SK-N-SH (cell line): ENCODE measurements around the gene GRAMD1B. TPM values are rescaled to one million over a fixed set of nuclear protein-coding genes. Genes with fewer than 3 reads are reported as not detected.

Experiments
- CTCF ChIA-PET: fragments of 300-600, 350-600 bp; formaldehyde crosslinking; extraction: SDS; loops from one replicate; lab custom pipeline; 2021; lab: Yijun Ruan, JAX
- POLR2A ChIA-PET: fragments of 350-600 bp; sonication (Branson Sonifier 250); formaldehyde crosslinking; extraction: SDS; loops from one replicate; lab custom pipeline; 2020; ENCODE audit warnings: antibody characterized with exemption, inconsistent platforms; lab: Yijun Ruan, JAX
- DNase-seq: peaks from one replicate; pipeline ENCODE4 v3.0.0; 2012
- H2AFZ ChIP-seq: fragments of 200-600 bp; sonication (generic); 2 replicates; pipeline ENCODE4 v1.8.1; 2016; ENCODE audit warnings: antibody characterized with exemption, mild to moderate bottlenecking, low read depth
- H3F3A ChIP-seq: fragments of 200-600 bp; sonication (generic); replicated peaks from 2 replicates; pipeline ENCODE3; 2016; ENCODE audit warnings: antibody characterized with exemption, mild to moderate bottlenecking; ENCODE audit not compliant: insufficient read depth
- H3K27ac ChIP-seq, 2 experiments: fragments of 200-500 bp in 1 of 2; fragments of 200-600 bp in 1 of 2; sonication (Bioruptor generic) in 1 of 2; sonication (generic), shearing (Covaris generic) in 1 of 2; 2 replicates each; pipeline versions ENCODE4 v1.5.1 to v1.6.1; 2014 to 2016; ENCODE audit warnings: low read depth in 2 of 2, inconsistent platforms in 1 of 2, low read length in 1 of 2, mild to moderate bottlenecking in 1 of 2, mixed read lengths in 1 of 2
- H3K27me3 ChIP-seq: fragments of 200-600 bp; sonication (generic), shearing (Covaris generic); 2 replicates; pipeline ENCODE4 v1.6.1; 2016; ENCODE audit warnings: mixed run types; ENCODE audit not compliant: insufficient read depth
- H3K36me3 ChIP-seq, 2 experiments: fragments of 200-500 bp in 1 of 2; fragments of 200-600 bp in 1 of 2; sonication (Bioruptor generic) in 1 of 2; sonication (generic) in 1 of 2; replicated peaks in 1 of 2; 2 replicates each; pipeline versions ENCODE3 to v1.5.1; 2014 to 2016; ENCODE audit warnings: low read length in 1 of 2, mild to moderate bottlenecking in 1 of 2; ENCODE audit not compliant: insufficient read depth in 2 of 2, control insufficient read depth in 1 of 2
- H3K4me1 ChIP-seq, 2 experiments: fragments of 200-500 bp in 1 of 2; fragments of 200-600 bp in 1 of 2; sonication (Bioruptor generic) in 1 of 2; sonication (generic), shearing (Covaris generic) in 1 of 2; 2 replicates each; pipeline versions ENCODE4 v1.5.1 to v1.6.1; 2014 to 2016; ENCODE audit warnings: low read depth in 1 of 2, low read length in 1 of 2, mixed run types in 1 of 2; ENCODE audit not compliant: insufficient read depth in 2 of 2, control insufficient read depth in 1 of 2
- H3K4me2 ChIP-seq: fragments of 200-600 bp; sonication (generic), shearing (Covaris generic); 2 replicates; pipeline ENCODE4 v1.6.1; 2017; ENCODE audit warnings: mixed run types
- H3K4me3 ChIP-seq, 2 experiments: fragments of 200-500 bp in 1 of 2; fragments of 200-600 bp in 1 of 2; sonication (Bioruptor generic) in 1 of 2; sonication (generic), shearing (Covaris generic) in 1 of 2; 2 replicates each; pipeline versions ENCODE4 v1.5.1 to v1.8.1; 2014 to 2016; ENCODE audit warnings: low read depth in 2 of 2, inconsistent platforms in 1 of 2, low read length in 1 of 2, mild to moderate bottlenecking in 1 of 2, mixed read lengths in 1 of 2, moderate library complexity in 1 of 2
- H3K79me2 ChIP-seq: fragments of 200-600 bp; sonication (generic); 2 replicates; pipeline ENCODE4 v1.8.1; 2017; ENCODE audit warnings: mild to moderate bottlenecking; ENCODE audit not compliant: insufficient read depth
- H3K9ac ChIP-seq: fragments of 200-600 bp; sonication (generic); 2 replicates; pipeline ENCODE4 v1.6.1; 2017; ENCODE audit warnings: mixed run types
- H3K9me2 ChIP-seq: fragments of 200-600 bp; sonication (generic); 2 replicates; pipeline ENCODE4 v1.6.1; 2017; ENCODE audit warnings: mixed run types
- H3K9me3 ChIP-seq: fragments of 200-600 bp; sonication (generic); 2 replicates; pipeline ENCODE4 v1.6.1; 2017; ENCODE audit warnings: mixed run types, mild to moderate bottlenecking, moderate library complexity
- H4K20me1 ChIP-seq: fragments of 200-600 bp; sonication (generic); 2 replicates; pipeline ENCODE4 v1.6.1; 2017; ENCODE audit warnings: mild to moderate bottlenecking, mixed run types; ENCODE audit not compliant: insufficient read depth
- FOXM1 ChIP-seq: IDR thresholded peaks from 2 replicates; pipeline ENCODE4 v1.4.0; 2012; ENCODE audit warnings: low read depth, mild to moderate bottlenecking
- GATA2 ChIP-seq: sonication (generic); formaldehyde crosslinking; IDR thresholded peaks from 2 replicates; pipeline ENCODE4 v1.5.0; 2020; ENCODE audit warnings: mild to moderate bottlenecking, missing genetic modification reagents
- MAX ChIP-seq: IDR thresholded peaks from 2 replicates; pipeline ENCODE4 v1.4.0; 2012; ENCODE audit warnings: low read depth
- MEF2A ChIP-seq: IDR thresholded peaks from 2 replicates; pipeline ENCODE4 v1.4.0; 2012; ENCODE audit warnings: low read depth, borderline replicate concordance
- NFIC ChIP-seq: IDR thresholded peaks from 2 replicates; pipeline ENCODE4 v1.4.0; 2012; ENCODE audit warnings: borderline replicate concordance
- NRF1 ChIP-seq: IDR thresholded peaks from 2 replicates; pipeline ENCODE4 v1.6.1; 2012; ENCODE audit warnings: low read depth, mild to moderate bottlenecking, low read length
- REST ChIP-seq: IDR thresholded peaks from 2 replicates; pipeline ENCODE4 v1.6.1; 2012; ENCODE audit warnings: mild to moderate bottlenecking, low read depth, low read length, moderate library complexity
- SIN3A ChIP-seq: IDR thresholded peaks from 2 replicates; pipeline ENCODE4 v1.6.1; 2012; ENCODE audit warnings: low read depth, mild to moderate bottlenecking, low read length, moderate library complexity, borderline replicate concordance
- TCF12 ChIP-seq: IDR thresholded peaks from 2 replicates; pipeline ENCODE4 v1.4.0; 2012
- TEAD4 ChIP-seq: IDR thresholded peaks from 2 replicates; pipeline ENCODE4 v1.4.0; 2012; ENCODE audit warnings: mild to moderate bottlenecking, borderline replicate concordance; ENCODE audit not compliant: insufficient read depth
- USF1 ChIP-seq: IDR thresholded peaks from 2 replicates; pipeline ENCODE4 v1.4.0; 2012; ENCODE audit warnings: low read depth, borderline replicate concordance
- YY1 ChIP-seq: IDR thresholded peaks from 2 replicates; pipeline ENCODE4 v1.4.0; 2012; ENCODE audit warnings: low read depth, mild to moderate bottlenecking
- WGBS: methylation state at CpG from one replicate; pipeline ENCODE4 v1.1.6; 2017; ENCODE audit warnings: low lambda C conversion rate; 5-methylcytosine and 5-hydroxymethylcytosine counted together
- polyA plus RNA-seq, 3 experiments: library from polyadenylated mRNA; depleted of rRNA; stranded (reverse); fragments of >200 nt; gene quantifications; 2 replicates each; pipeline ENCODE4 v1.2.3, GENCODE V29; 2012

GRAMD1B gene
- polyA plus RNA-seq, 1 of the 3 experiments (the other 2 are of a cell fraction), result 14.5 TPM

GRCh38 chr11:123653483-123653826 lies 223.4 kb downstream of the GRAMD1B start:
- no peak for TF ChIP-seq FOXM1
- TF ChIP-seq SIN3A, result no peak
- TF ChIP-seq NFIC, result no peak
- TF ChIP-seq MAX, result no peak
- no peak for TF ChIP-seq GATA2 (CRISPR knock-in tag)
- TF ChIP-seq MEF2A, result no peak
- TF ChIP-seq USF1, result no peak
- TF ChIP-seq TEAD4, result no peak
- TF ChIP-seq TCF12, result no peak
- TF ChIP-seq REST, result no peak
- no peak for TF ChIP-seq NRF1
- TF ChIP-seq YY1, result no peak
- TF ChIP-seq, all 33 proteins: peak for 0

More at GRCh38 chr11:123653483-123653826, 223.4 kb downstream of the GRAMD1B start:
- 7% methylated on average over 9 of the region's 10 CpGs for WGBS
- POLR2A ChIA-PET, result interaction anchor here (0.8 to 2.2 kb wide), 5 partner anchors 12 to 58 kb away, joined by 3 to 12 read pairs (median 4); no protein-coding TSS in a partner anchor
- H3K27ac ChIP-seq, result peak overlapping the region in 1 of 2 experiments; percentile 71; a peak in 2 of 4 replicates
- DNase-seq, result no peak
- H3K4me3 ChIP-seq, result peak overlapping the region; percentile 72 to 76
- H3K9ac ChIP-seq, result no peak overlapping the region
- H3K4me2 ChIP-seq, result peak overlapping the region; percentile 96
- no peaks in the 10 kb centered on the region for H3K9me3 ChIP-seq
- H3F3A ChIP-seq, result no peaks in the 10 kb centered on the region
- H3K79me2 ChIP-seq, result no peaks in the 10 kb centered on the region
- no peak overlapping the region for H2AFZ ChIP-seq
- CTCF ChIA-PET, result interaction anchor here (0.6 to 14.4 kb wide), 27 partner anchors 13 to 95 kb away, joined by 3 to 388 read pairs (median 5); no protein-coding TSS in a partner anchor
- H4K20me1 ChIP-seq, result no peaks in the 10 kb centered on the region
- no peaks in the 10 kb centered on the region for H3K36me3 ChIP-seq
- peaks cover 15% of the 10 kb centered on the region; the same call in 1 of the 2 replicates for H3K27me3 ChIP-seq
- peaks cover 0 to 21% of the 10 kb centered on the region in 2 experiments; a peak in 2 of 4 replicates for H3K4me1 ChIP-seq
- no peaks in the 10 kb centered on the region for H3K9me2 ChIP-seq
